ENCODE measurements around the gene CD300E. TPM values are rescaled to one million over a fixed set of nuclear protein-coding genes. Genes with fewer than 3 reads are reported as not detected.

CD300E gene, protein sequence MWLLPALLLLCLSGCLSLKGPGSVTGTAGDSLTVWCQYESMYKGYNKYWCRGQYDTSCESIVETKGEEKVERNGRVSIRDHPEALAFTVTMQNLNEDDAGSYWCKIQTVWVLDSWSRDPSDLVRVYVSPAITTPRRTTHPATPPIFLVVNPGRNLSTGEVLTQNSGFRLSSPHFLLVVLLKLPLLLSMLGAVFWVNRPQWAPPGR
- total RNA-seq (2022) (not detected in 2 replicates), Bru-seq, nascent RNA (not detected), BruChase-seq, experiment 1, labeled RNA remaining after a 2-hour chase (not detected), BruChase-seq, experiment 2, labeled RNA remaining after a 6-hour chase (not detected)
- long read RNA-seq = 0 reads

DNA sequence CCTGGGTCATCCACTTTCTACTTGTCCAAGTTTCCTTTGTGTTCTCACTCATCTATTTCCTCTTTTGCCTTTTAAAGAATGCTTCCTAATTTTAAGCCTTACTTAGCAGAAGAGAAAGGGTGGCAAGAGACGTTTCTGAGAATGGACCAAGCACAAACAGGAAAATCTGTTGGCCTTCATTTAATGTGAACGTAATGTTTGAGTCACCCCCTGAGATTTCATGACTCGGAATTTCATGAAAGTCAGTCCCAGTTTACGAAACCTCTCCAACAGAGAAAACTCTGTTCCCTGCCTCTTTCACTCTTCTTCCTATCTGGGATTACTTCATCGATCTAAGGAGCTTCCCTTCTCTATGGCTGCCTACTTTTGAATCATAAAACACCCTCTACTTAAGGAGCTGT, at the start of gene CD300E:
Gene CD300E, minus strand, starts transcription at position 46 of the 401 bp plus-strand sequence. CDS start 117 bp downstream, outside the sequence.
- CTCF ChIA-PET = interaction anchor here (0.5 kb wide), 1 partner anchor 421 kb away, joined by 6 read pairs; no protein-coding TSS in a partner anchor
- intact Hi-C loops (cut with micrococcal nuclease; ENCODE audit: unreplicated experiment) = no loop called here
- H3K4me3 Mint-ChIP-seq (ENCODE audit: unreplicated experiment) = no peak within 1 kb of the TSS
- no peak for DNase-seq
- Histone ChIP-seq H3K27me3 (replicated peaks; ENCODE audit: control insufficient read depth, insufficient read depth, low read length) (no peaks in the 10 kb centered on the region), H3K9me3 (peaks cover 10% of the 10 kb centered on the region), H3K4me3 (ENCODE audit: low read depth, low read length) (no peak within 1 kb of the TSS), H3K4me1 (no peaks in the 10 kb centered on the region), H3K36me3 (ENCODE audit: control insufficient read depth, insufficient read depth, low read length) (no peaks in the 10 kb centered on the region)
- no TSS peak for BruUV-seq (replicated peaks)
- H3K27me3 Mint-ChIP-seq (ENCODE audit: insufficient read depth, unreplicated experiment) = peaks cover 28% of the 10 kb centered on the region
- no peaks in the 10 kb centered on the region for H3K36me3 Mint-ChIP-seq (ENCODE audit: insufficient read depth, unreplicated experiment)
- H3K27ac Mint-ChIP-seq (ENCODE audit: unreplicated experiment) = no peak within 1 kb of the TSS
- TF ChIP-seq, protein P1, sequence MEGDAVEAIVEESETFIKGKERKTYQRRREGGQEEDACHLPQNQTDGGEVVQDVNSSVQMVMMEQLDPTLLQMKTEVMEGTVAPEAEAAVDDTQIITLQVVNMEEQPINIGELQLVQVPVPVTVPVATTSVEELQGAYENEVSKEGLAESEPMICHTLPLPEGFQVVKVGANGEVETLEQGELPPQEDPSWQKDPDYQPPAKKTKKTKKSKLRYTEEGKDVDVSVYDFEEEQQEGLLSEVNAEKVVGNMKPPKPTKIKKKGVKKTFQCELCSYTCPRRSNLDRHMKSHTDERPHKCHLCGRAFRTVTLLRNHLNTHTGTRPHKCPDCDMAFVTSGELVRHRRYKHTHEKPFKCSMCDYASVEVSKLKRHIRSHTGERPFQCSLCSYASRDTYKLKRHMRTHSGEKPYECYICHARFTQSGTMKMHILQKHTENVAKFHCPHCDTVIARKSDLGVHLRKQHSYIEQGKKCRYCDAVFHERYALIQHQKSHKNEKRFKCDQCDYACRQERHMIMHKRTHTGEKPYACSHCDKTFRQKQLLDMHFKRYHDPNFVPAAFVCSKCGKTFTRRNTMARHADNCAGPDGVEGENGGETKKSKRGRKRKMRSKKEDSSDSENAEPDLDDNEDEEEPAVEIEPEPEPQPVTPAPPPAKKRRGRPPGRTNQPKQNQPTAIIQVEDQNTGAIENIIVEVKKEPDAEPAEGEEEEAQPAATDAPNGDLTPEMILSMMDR (IDR thresholded peaks at IDR 0.05; ENCODE audit: insufficient read depth in 1 of 2, low read depth in 1 of 2, low read length in 1 of 2, severe bottlenecking in 1 of 2, unreplicated experiment in 1 of 2) = no peak
- POLR2A ChIA-PET = no interaction called here
- no peaks in the 10 kb centered on the region for H3K4me1 Mint-ChIP-seq (ENCODE audit: low read depth, unreplicated experiment)
- peaks cover 22% of the 10 kb centered on the region for H3K9me3 Mint-ChIP-seq (ENCODE audit: unreplicated experiment)

DNA sequence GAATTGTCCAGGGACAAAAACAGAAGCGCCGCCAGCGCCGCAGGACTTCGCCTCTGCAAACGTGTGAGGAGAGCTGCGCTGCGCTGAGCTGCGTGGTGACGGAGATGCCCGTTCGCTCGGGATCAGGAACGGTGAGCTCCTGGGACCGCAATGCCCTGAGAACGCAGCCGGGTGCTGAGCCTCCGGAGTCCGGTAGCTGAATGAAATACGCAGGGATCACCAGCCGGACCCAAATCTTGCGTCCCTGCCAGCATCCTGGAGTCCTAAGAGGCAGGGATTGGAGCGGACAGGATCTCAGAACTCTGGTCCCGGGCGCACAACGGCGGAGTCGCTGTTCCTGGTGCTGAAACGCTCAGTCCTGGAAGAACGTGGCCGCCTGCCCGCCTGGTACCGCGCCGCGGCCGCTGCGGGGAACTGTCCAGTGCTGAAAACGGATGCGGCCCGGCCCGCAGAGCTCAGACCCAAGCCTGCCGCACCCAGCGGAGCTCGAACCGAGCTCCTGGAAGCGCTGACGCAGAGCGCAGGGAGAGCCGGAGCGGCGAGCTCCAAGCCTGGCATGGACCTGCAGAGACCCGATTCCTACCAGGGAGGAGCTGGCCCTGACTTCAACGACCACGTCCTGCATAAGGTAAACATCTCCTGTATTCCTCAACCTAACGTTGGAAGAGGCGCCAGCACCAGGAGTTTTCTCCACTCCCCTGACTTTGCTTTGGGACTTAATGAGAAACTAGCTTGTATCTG, 47.7 kb upstream of the CD300E start:
- no peaks in the 10 kb centered on the region for H3K36me3 Mint-ChIP-seq (ENCODE audit: insufficient read depth, unreplicated experiment)
- H3K27ac Mint-ChIP-seq (ENCODE audit: unreplicated experiment) = no peak overlapping the region
- Histone ChIP-seq H3K9me3 (no peaks in the 10 kb centered on the region), H3K4me3 (ENCODE audit: low read depth, low read length) (no peak overlapping the region), H3K36me3 (ENCODE audit: control insufficient read depth, insufficient read depth, low read length) (no peaks in the 10 kb centered on the region), H3K27me3 (replicated peaks; ENCODE audit: control insufficient read depth, insufficient read depth, low read length) (no peaks in the 10 kb centered on the region), H3K4me1 (peaks cover 13% of the 10 kb centered on the region; the same call in 1 of the 2 replicates)
- peaks cover 10% of the 10 kb centered on the region for H3K27me3 Mint-ChIP-seq (ENCODE audit: insufficient read depth, unreplicated experiment)
- DNase-seq = peak; percentile 83 to 89
- H3K4me1 Mint-ChIP-seq (ENCODE audit: low read depth, unreplicated experiment) = peaks cover 16% of the 10 kb centered on the region
- ChIA-PET POLR2A (no interaction called here), CTCF (interaction anchor here (1.3 to 2.8 kb wide), 2 partner anchors 14 to 66 kb away, joined by 12 to 17 read pairs; partner anchors contain the start of gene RAB37)
- no peak overlapping the region for H3K4me3 Mint-ChIP-seq (ENCODE audit: unreplicated experiment)
- H3K9me3 Mint-ChIP-seq (ENCODE audit: unreplicated experiment) = peaks cover 8% of the 10 kb centered on the region
- TF ChIP-seq, protein P1 (IDR thresholded peaks at IDR 0.05; ENCODE audit: insufficient read depth in 1 of 2, low read depth in 1 of 2, low read length in 1 of 2, severe bottlenecking in 1 of 2, unreplicated experiment in 1 of 2) = no peak
- intact Hi-C loops (cut with micrococcal nuclease; ENCODE audit: unreplicated experiment) = no loop called here
- no TSS peak for BruUV-seq (replicated peaks)

DNA sequence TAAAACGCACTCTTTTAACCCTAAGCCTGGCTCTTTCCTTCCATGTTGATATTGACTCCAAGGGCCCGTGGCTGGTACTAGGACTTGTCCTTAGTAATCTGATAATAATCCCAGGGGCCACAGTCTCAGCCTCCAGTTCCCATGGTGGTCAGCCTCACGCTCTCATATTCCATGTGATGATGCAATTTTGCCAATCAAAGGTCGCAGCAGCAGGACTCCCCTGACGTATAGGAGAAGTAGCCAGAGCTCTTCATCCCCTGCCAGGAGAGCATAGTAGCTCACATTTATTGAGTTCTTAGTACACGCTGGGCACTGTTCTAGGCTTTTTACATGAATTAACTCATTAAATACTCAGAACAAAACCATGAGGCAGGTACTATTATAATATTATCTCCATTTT, 46.8 kb upstream of the CD300E start:
- H3K36me3 ChIP-seq (ENCODE audit: control insufficient read depth, insufficient read depth, low read length) = no peaks in the 10 kb centered on the region
- no peaks in the 10 kb centered on the region for H3K27me3 ChIP-seq (replicated peaks; ENCODE audit: control insufficient read depth, insufficient read depth, low read length)
- H3K4me3 Mint-ChIP-seq (ENCODE audit: unreplicated experiment) = no peak overlapping the region
- TF ChIP-seq, protein P1 (IDR thresholded peaks at IDR 0.05; ENCODE audit: insufficient read depth in 1 of 2, low read depth in 1 of 2, low read length in 1 of 2, severe bottlenecking in 1 of 2, unreplicated experiment in 1 of 2) = no peak
- peaks cover 8% of the 10 kb centered on the region for H3K9me3 Mint-ChIP-seq (ENCODE audit: unreplicated experiment)
- DNase-seq = no peak
- H3K9me3 ChIP-seq = no peaks in the 10 kb centered on the region
- peaks cover 13% of the 10 kb centered on the region; the same call in 1 of the 2 replicates for H3K4me1 ChIP-seq
- intact Hi-C loops (cut with micrococcal nuclease; ENCODE audit: unreplicated experiment) = no loop called here
- ChIA-PET POLR2A (no interaction called here), CTCF (interaction anchor here (1.3 to 2.8 kb wide), 2 partner anchors 13 to 66 kb away, joined by 12 to 17 read pairs; partner anchors contain the start of gene RAB37)
- peaks cover 16% of the 10 kb centered on the region for H3K4me1 Mint-ChIP-seq (ENCODE audit: low read depth, unreplicated experiment)
- H3K4me3 ChIP-seq (ENCODE audit: low read depth, low read length) = no peak overlapping the region
- no peaks in the 10 kb centered on the region for H3K36me3 Mint-ChIP-seq (ENCODE audit: insufficient read depth, unreplicated experiment)
- peaks cover 10% of the 10 kb centered on the region for H3K27me3 Mint-ChIP-seq (ENCODE audit: insufficient read depth, unreplicated experiment)
- no TSS peak for BruUV-seq (replicated peaks)
- no peak overlapping the region for H3K27ac Mint-ChIP-seq (ENCODE audit: unreplicated experiment)

Measured in Caco-2 (cell line).